SKM-1 treated with dmso at 0.1 percent for 144 hours (cell line): Measurements from ENCODE around the gene ATRX.
A peak's percentile ranks its signal among the peaks of the same experiment; 100 is the strongest.
"Not testable (repeated sequence)": the region's sequence is repeated elsewhere in the genome, so short reads cannot be mapped to it uniquely, and the experiment has no call there.

Source experiments
- DNase-seq: peaks from one replicate; lab custom pipeline; 2025; ENCODE audit not compliant: unreplicated experiment; lab: John Stamatoyannopoulos, UW

ATRX gene

DNA sequence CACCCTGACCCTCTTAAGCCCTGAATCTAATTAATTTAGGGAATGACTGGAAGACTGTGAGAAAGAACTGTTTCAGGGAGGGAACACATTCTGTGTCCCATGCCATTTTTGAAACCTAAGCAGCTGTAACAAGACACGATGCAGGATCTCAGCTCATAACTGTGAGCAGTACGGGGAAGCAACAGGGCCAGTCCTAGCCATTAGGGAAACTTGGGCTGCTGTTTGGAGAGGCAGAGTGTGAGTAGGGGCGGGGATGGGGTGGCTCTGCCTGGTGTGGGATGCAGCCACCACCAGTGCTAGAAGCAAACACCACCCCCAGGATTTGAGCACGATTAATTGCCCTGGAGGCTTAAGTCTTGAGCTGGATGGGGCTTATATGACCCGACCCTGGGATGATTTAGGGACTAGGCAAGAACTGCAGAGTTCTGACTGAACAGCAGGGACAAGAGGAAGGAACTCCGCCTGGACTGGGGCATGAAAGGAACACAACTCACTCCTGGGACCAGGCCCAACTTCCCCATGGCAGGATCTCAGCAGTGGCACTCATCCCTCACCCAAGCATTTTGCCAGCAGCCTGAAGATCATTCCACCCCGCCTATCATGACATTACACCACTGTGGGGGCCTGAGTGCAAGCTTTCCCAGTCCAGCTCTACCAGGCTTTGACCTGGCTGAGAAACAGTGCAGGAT is 43.1 kb downstream of the ATRX start:
- DNase-seq: no peak

DNA sequence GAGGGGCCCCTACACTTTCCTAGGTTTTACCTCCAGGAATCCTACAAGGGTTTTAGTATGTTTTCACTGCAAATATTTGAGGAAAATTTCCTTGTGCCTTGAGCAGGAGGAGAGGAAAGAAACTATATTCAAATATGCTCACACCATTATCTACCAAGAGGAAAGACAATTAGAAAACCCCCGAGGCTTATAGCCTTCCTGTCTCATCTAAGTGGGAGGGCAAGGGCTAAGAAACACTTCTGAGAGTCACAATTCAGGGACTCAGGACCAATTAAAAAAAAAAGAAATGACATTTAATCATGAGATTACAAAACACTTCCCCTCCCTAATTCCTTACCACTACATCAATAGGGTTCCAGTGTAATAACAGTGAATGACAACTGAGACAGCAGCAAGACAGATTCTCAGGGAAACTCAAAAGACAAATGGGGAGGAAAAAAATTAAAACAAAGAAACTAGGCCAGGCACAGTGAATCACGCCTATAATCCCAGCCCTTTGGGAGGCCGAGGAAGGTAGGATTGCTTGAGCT is 45.6 kb downstream of the ATRX start:
- DNase-seq: no peak

DNA sequence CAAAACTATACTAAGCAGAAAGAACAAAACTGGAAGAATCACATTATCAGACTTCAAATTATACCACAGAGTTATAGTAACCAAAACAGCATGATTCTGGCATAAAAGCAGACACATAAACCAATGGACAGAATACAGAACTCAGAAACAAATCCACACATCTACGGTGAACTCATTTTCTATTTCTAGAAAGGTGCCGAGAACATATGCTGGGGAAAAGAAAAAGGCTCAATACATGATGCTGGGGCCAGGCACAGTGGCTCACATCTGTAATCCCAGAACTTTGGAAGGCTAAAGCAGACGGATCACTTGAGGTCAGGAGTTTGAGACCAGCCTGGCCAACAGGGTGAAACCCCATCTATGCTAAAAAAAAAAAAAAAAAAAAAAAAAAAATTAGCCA is 52.7 kb downstream of the ATRX start:
- no peak for DNase-seq

DNA sequence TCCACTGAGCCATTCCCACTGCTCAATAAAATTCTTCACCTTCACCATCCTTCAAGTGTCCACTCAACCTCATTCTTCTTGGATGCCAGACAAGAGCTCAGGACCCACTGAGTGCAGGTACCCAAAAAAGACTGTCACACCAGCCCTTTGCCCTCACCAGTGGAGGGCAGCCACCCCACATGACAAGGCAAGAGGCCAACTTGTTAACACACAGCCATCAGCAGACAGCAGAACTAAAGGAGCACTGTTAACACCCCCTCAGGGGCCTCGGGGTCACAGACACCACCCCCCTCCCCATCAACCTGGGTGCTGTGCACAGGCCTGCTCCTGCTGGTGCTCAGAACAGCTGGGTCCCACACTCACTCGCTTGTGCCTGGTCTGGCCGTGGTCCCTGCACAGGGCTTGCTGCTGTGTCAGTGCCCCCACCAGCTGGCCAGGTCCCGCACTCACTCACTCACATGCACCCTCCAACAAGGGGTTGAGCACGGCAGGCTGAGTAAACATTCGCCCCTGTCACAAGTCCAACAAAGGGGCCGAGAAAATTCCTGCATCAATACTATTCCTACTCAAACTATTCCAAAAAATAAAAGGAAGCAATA is 54.1 kb downstream of the ATRX start:
- DNase-seq: no peak

DNA sequence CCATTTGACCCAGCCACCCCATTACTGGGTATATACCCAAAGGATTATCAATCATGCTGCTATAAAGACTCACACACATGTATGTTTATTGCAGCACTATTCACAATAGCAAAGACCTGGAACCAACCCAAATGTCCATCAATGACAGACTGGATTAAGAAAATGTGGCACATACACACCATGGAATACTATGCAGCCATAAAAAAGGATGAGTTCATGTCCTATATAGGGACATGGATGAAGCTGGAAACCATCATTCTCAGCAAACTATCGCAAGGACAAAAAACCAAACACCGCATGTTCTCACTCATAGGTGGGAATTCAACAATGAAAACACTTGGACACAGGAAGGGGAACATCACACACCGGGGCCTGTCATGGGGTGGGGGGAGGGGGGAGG is 59.9 kb downstream of the ATRX start:
- DNase-seq: not testable (repeated sequence)

DNA sequence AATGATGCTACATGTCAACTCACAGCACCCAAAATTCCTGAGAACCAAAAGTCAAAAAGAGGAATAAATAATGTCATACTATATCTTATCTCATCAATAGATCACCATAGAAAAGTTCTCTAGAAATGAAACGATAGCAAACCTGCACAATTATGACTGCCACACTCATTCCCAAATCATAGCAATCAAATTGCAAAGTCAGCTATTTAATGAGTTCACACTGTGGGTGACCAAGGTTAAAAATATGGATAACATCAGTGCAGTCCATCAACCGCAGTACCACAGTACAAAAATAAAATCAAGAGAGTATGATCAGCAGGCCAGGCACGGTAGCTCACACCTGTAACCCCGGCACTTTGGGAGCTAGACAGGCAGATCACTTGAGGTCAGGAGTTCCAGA is 62.3 kb downstream of the ATRX start:
- no peak for DNase-seq

DNA sequence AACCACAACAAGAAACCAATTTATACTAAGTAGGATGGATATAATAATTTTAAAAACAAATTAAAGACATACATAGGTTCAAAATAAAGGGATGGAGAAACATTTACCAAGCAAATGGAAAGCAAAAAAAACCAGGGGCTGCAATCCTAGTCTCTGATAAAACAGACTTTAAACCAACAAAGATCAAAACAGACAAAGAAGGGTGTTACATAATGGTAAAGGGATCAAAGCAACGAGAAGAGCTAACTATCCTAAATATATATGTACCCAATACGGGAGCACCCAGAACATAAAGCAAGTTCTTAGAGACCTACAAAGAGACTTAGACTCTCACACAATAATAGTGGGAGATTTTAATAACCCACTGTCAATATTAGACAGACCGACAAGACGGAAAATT is 66.6 kb downstream of the ATRX start:
- no peak for DNase-seq

DNA sequence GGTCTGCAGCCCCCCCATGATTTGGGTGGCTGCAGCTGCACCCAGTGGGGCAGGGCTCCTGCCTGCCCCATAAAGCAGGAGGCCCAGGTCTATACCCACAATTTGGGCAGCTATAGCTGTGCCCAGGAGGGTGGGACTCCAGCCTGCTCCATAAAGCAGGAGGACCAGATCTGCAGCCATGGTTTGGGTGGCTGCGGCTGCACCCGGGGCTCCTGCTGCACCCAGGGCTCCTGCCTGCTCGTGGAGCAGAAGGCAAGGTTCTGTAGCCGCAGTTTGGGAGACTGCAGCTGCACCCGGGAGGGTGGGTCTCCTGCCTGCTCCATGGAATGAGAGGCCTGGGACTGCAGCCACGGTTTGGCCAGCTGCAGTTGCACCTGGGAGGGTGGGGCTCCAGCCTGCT is 81.1 kb downstream of the ATRX start:
- DNase-seq: no peak

DNA sequence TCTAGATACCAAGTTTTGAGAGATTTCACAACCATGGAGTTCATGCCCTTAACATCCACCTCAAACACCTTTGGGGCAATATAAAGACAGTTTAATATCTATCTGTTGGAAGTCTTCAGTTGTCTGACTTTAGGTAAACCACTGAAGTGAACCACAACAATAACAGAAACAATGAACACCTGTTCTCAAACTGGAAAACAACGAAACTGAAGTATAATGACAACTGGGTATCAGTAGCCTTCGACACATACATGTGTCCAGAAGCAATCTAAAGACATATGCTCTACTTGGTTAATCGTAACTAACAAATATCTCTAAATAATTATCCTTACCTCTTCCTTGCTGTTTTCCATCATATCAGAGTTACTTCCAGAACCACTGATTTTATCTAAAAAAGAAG is 87.8 kb downstream of the ATRX start:
- DNase-seq: no peak

DNA sequence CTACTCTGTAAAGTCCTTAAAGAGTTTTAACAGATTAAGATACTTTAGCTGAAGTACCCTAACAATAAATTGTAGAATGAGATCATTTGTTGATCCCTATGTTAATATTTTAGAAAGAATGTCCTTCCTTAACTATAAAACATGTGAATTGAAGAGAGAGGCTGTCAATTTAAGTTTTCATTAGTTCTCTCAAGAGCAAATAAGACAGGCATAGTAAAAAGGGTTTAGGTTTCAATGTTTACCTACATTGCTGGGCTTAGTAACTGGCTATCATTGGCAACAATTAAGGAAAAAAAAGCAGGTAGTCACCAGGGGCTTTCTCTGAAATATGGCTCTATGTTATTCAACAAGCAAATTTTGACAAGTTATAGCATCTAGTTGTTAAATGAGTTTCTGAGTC is 91.5 kb downstream of the ATRX start:
- DNase-seq: no peak

DNA sequence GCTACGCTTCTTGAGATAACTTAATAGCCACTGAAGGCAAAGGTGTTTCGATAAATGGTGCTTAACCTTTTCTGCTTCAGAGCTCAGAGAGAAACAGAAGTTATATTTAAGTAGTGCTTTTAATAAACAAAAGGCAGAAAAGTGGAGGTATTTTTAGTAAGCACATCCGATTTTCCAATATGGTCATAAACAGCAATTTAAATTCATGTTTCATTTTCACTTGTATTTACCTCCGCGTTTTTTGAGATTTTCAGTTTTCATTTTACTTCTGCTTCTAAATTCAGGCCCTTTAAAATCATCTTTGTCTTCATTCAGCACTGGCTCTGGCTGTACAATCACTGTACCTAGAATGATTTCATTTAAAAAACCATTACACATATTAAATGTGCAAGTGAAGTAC is 92.4 kb downstream of the ATRX start:
- DNase-seq: no peak

DNA sequence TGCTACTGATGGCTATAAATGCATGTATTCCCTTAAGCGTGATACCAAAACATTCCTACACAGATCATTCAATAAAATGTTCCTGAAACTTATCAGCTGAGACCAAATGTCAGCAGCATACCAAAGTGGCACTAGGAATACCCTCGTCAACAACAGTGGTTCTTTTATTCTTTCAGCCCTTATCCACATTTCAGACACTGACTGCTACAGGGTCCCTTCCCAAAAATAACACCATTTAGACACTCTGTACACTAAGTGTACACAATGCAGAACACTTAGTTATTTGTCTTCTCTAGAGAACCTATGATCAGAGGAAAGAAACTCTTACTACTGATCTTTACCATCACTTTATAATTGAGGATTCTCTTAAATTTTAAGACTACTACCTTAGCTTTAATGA is 94.1 kb downstream of the ATRX start:
- no peak for DNase-seq

DNA sequence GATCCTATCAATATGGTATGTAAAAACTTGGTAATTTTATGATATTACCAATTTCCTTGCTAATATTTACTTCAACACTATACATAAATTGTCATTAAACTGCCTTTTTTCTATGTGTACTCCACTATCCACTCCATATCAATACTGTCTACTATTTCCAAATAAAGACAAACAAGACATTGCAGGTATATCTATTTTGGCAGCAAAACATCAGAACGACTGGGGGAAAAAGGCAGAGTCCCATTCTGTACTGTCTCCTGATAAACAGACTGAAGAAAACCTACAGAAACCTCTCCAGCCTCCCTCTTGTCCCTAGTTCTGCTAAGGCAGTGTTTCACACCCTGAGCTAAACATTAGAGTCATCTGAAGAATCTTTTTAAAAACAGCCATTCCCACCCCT is 96.6 kb downstream of the ATRX start:
- DNase-seq: no peak

DNA sequence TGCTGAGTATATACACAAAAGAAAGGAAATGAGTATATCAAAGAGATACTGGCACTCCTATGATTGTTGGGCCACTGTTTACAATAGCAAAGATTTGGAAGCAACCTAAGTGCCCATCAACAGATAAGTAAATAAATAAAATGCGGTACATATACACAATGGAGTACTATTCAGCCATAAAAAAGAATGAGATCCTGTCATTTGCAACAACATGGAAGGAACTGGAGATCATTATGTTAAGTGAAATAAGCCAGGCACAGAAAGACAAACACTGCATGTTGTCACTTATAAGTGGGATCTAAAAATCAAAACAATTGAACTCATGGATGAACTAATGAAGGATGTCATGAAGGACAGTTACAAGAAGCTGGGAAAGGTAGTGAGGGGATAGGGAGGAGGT is 100.3 kb downstream of the ATRX start:
- DNase-seq: not testable (repeated sequence)

DNA sequence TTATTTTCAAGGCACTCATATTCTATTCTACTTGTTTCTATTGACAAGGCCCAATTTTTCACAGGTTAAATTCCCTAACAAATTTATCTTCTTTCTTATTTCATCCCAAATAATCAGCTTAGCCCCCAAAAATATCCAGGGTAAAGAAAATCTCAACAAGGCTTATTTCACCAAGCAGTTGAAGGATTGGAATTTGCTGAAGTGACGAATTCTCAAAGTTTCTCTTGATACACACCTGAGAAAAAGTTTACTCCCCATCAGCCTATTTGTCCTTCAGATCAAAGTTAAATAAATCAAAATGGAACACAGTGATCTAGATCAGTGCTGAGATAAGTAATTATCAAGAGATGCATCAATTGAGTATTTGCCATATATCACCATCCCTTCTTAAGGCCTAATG is 106.9 kb downstream of the ATRX start:
- DNase-seq: no peak

DNA sequence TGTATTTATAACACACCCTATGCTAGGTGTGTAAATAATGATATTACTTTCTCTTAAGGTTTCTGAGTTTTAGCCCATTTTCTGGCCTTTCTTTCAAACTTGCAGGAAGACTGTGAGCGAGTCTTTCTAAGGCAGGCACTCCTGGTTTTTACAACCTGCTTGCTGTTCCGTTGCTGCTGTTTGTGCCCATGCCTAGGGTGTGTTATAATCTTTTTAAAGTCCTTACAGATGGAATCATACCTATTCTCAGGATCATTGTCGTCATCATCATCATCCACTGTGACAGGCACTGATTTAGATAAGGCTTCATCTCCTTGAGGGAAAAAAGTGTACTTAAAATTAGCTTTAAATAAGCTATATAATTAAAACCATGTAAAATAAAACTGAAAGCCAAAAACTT is 110.0 kb downstream of the ATRX start:
- DNase-seq: no peak

DNA sequence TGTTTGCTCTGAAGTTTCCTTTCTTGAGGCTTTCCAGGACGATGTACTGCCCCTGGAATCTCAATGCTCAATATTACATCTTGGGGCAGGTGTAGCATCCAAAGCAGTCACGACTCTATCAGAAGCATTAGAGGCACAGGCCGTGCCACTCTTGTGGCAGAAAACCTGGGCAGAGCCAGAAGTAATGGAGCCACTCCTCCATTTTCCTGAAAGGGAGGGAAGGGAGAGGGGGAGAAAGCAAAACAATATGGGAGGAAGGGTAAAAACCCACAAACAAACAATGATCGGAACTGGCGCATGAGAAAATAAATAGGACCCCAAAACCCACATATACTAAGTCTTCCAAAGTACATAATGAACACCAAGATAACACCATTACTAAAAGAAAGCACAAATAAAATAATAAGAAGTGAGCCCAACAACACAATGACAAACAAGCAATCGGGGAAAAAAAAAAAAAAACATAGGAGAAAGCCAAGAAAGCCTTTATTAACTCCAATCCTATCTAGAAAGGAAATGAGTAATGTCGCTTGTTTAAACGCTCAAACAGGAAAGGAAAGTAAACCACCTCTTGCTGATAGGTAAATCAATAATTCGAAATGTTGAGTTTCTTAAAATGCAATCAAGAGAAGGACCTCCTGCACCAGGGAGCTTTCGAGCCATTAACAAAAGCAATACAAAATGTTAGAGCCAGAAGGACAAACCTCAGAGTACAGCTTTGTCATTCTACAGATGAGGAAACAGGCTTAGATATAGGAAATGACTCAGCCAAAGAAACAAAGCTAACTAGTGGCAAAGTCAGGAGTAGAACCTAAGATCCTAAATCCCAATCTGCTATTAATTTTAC is 117.4 kb downstream of the ATRX start:
- DNase-seq: peak; percentile 9

DNA sequence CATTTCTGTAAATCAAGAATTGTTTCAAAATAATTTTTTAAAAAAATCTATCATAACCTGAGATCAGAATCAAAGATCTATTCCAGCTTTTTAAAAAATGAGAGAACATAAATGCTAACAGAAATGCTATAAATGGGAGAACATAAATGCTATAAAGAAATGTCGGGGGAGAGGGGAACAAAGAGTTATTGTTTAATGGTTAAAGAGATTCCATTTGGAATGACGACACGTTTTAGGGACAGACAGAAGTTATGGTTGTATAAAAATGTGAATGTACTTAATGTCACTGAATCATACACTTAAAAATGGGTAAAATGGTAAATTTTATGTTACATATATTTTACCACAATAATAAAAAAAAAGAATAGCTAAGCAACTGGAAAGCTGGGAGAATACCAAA is 127.1 kb downstream of the ATRX start:
- no peak for DNase-seq

DNA sequence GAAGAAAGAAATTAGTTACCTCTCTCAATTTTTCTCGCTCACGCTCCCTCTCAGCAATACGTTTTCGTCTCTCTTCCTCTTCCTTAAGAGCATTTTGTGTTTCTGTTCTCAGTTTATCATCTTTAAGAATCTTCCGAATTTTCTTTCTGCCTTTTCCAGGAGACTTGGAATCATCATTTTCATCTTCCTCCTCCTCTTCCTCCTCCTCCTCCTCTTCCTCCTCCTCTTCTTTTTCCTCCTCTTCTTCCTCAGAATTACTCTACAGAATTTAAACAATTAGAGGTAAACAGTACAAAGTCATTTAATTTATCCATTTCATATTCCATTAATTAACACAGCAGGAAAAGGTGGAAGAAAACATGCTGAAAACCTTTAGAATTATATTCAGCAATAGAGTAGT is 133.9 kb downstream of the ATRX start:
- no peak for DNase-seq

DNA sequence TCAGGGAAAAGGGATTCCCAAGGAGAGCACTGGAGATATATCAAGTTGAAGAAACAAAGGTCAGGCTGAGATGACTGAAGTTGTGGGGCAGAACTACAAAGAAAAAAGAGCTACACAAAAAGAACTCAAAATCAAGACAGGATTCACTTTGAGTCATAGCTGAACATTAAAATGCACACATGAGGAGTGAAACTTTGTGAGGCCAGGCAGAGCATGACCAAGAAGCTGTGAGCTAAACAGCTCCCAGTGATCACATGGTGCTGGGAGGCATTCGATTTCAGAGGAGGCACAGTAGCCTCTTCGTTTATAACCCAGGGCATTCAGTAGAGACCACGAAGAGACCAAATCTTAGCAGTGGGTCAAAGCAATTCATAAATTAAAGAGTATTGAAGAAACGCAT is 145.3 kb downstream of the ATRX start:
- DNase-seq: no peak

DNA sequence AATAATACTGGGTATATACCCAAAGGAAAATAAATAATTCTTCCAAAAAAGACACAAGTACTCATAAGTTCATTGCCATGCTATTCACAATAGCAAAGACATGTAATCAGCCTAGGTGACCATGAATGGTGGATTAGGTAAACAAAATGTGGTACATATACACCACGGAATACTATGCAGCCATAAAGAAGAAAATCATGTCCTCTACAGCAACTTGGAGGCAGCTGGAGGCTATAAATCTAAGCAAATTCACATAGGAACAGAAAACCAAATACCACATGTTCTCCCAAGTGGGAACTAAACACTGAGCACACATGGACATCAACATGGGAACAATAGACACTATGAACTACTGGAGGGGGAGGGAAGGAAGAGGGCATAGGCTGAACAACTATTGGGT is 146.2 kb downstream of the ATRX start:
- no peak for DNase-seq

DNA sequence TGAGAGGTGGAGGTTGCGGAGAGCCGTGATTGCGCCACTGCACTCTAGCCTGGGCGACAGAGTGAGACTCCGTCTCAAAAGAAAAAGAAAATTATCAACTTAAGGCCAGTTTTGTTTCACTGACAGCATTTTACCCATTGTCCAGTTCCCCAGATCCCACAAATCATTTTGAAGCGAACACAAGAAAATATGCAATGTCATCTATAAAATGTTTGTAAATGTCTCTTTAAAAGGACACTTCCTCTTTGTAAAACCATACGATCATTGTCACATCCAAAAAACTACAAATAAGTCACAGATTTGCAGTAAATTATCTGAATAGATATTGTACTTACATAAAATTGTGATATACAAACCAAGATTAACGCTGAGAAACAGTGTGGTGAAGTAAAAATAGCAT is 147.6 kb downstream of the ATRX start:
- no peak for DNase-seq
